Endothelial cell (in vitro differentiated cells): ENCODE results near the gene TCFL5. TPM values are rescaled to one million over a fixed set of nuclear protein-coding genes. Genes with fewer than 3 reads are reported as not detected.
"Not testable (repeated sequence)": the region's sequence is repeated elsewhere in the genome, so short reads cannot be mapped to it uniquely, and the experiment has no call there.

Experiments
- DNase-seq: peaks from one replicate; pipeline ENCODE4 v3.0.0; 2021; ENCODE audit warnings: low spot score
- H3K27ac Mint-ChIP-seq: one replicate; pipeline ENCODE4 v1.8.0; 2021; ENCODE audit warnings: mixed read lengths, inconsistent platforms; ENCODE audit not compliant: unreplicated experiment
- H3K27me3 Mint-ChIP-seq: one replicate; pipeline ENCODE4 v1.8.0; 2021; ENCODE audit warnings: mild to moderate bottlenecking, moderate library complexity, mixed read lengths, inconsistent platforms; ENCODE audit not compliant: unreplicated experiment
- H3K36me3 Mint-ChIP-seq: one replicate; pipeline ENCODE4 v1.8.0; 2021; ENCODE audit warnings: mild to moderate bottlenecking, low read depth, mixed read lengths, inconsistent platforms; ENCODE audit not compliant: unreplicated experiment
- H3K4me1 Mint-ChIP-seq: one replicate; pipeline ENCODE4 v1.8.0; 2021; ENCODE audit warnings: mild to moderate bottlenecking, mixed read lengths, inconsistent platforms; ENCODE audit not compliant: unreplicated experiment
- H3K4me3 Mint-ChIP-seq: one replicate; pipeline ENCODE4 v1.8.0; 2021; ENCODE audit warnings: mild to moderate bottlenecking, mixed read lengths, inconsistent platforms; ENCODE audit not compliant: unreplicated experiment
- H3K9me3 Mint-ChIP-seq: one replicate; pipeline ENCODE4 v1.8.0; 2021; ENCODE audit warnings: mixed read lengths, inconsistent platforms; ENCODE audit not compliant: unreplicated experiment
- total RNA-seq: library from RNA; stranded (reverse); fragmentation: NEBNext Ultra II Directional; extraction: Animal tissue kit (Norgen Biotek cat#: 25700); gene quantifications from one replicate; pipeline ENCODE4 v1.2.1, GENCODE V29; 2021; ENCODE audit not compliant: unreplicated experiment
- TF ChIP-seq, protein P1 (sequence below): fragments of 200-600 bp; sonication (generic); IDR thresholded peaks from one replicate; pipeline ENCODE4 v1.5.0; 2021; ENCODE audit warnings: antibody characterized with exemption; ENCODE audit not compliant: unreplicated experiment

The TCFL5 gene
- total RNA-seq, 1 donor from 2014 or later, result 30.9 TPM

- no peak overlapping the region for H3K4me3 Mint-ChIP-seq
- H3K36me3 Mint-ChIP-seq, result peaks cover 30% of the 10 kb centered on the region
- peaks cover 21% of the 10 kb centered on the region for H3K27me3 Mint-ChIP-seq
- H3K4me1 Mint-ChIP-seq, result peaks cover 30% of the 10 kb centered on the region
- no peak overlapping the region for H3K27ac Mint-ChIP-seq
- TF ChIP-seq, protein P1, sequence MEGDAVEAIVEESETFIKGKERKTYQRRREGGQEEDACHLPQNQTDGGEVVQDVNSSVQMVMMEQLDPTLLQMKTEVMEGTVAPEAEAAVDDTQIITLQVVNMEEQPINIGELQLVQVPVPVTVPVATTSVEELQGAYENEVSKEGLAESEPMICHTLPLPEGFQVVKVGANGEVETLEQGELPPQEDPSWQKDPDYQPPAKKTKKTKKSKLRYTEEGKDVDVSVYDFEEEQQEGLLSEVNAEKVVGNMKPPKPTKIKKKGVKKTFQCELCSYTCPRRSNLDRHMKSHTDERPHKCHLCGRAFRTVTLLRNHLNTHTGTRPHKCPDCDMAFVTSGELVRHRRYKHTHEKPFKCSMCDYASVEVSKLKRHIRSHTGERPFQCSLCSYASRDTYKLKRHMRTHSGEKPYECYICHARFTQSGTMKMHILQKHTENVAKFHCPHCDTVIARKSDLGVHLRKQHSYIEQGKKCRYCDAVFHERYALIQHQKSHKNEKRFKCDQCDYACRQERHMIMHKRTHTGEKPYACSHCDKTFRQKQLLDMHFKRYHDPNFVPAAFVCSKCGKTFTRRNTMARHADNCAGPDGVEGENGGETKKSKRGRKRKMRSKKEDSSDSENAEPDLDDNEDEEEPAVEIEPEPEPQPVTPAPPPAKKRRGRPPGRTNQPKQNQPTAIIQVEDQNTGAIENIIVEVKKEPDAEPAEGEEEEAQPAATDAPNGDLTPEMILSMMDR, result no peak
- peaks cover 3% of the 10 kb centered on the region for H3K9me3 Mint-ChIP-seq
- DNase-seq, result no peak
These were observed 6.5 kb downstream of the TCFL5 start for GRCh38 chr20:62855120-62855519.

DNA sequence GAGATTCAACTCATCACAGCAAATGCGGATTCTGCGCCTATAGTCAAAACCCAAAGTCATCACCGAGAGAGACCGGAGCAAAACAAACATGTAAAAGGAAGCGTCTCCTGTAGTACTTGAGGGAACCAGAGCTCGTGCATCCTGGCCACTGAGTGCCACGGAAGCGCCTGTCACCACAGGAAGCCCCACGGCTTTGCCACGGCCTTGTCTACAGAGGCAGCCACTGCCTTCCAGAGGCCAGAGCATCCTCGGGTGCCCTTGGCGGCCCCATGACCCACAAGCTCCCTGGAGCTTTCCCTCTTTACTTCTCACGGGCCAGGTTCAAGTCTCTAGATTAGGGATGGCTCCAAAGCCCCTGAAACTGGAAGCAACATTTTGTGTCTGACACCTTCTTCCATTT, 7.5 kb downstream of the TCFL5 start:
- Mint-ChIP-seq H3K4me3 (peak overlapping the region; percentile 6), H3K27me3 (peaks cover 17% of the 10 kb centered on the region), H3K36me3 (peaks cover 28% of the 10 kb centered on the region), H3K9me3 (peaks cover 3% of the 10 kb centered on the region), H3K27ac (no peak overlapping the region), H3K4me1 (peaks cover 20% of the 10 kb centered on the region)
- no peak for DNase-seq
- TF ChIP-seq, protein P1, result no peak

GRCh38 chr20:62853304-62853703, 8.3 kb downstream of the TCFL5 start:
- H3K9me3 Mint-ChIP-seq, H3K27ac Mint-ChIP-seq, DNase-seq, H3K4me3 Mint-ChIP-seq: not testable (repeated sequence)
- Mint-ChIP-seq H3K36me3 (peaks cover 28% of the 10 kb centered on the region), H3K27me3 (peaks cover 16% of the 10 kb centered on the region), H3K4me1 (peaks cover 15% of the 10 kb centered on the region)

GRCh38 chr20:62852841-62853240, 8.8 kb downstream of the TCFL5 start:
- Mint-ChIP-seq H3K36me3 (peaks cover 25% of the 10 kb centered on the region), H3K4me3 (peak overlapping the region; percentile 17), H3K9me3 (peaks cover 3% of the 10 kb centered on the region), H3K27ac (no peak overlapping the region), H3K4me1 (peaks cover 11% of the 10 kb centered on the region), H3K27me3 (peaks cover 15% of the 10 kb centered on the region)
- DNase-seq, result no peak
- TF ChIP-seq, protein P1, result no peak

DNA sequence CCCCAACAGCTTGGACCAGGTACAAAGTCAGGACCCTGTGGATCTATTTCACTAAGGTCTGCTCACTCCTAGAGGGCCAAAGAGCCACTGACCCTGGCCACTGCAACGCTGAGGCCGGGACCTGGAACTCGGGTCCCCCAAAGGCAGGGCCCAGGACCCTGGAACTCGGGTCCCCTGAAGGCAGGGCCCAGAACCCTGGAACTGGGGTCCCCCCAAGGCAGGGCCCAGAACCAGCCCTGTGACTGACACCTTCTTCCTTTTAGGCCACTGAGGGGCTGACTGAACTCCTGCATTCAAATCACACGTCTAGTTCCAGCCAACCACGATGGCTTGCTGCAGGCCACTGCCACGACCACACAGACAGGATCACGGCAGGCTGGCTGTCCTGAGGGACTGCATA, 9.4 kb downstream of the TCFL5 start:
- Mint-ChIP-seq H3K27me3 (peaks cover 11% of the 10 kb centered on the region), H3K4me3 (no peak overlapping the region), H3K36me3 (peaks cover 19% of the 10 kb centered on the region), H3K27ac (no peak overlapping the region), H3K9me3 (peaks cover under 1% of the 10 kb centered on the region), H3K4me1 (peaks cover 5% of the 10 kb centered on the region)
- no peak for DNase-seq
- TF ChIP-seq, protein P1, result no peak
